ENCODE measurements around the gene TMEM108.

GRCh38 chr3:133408366-133408765 lies 370.2 kb downstream of the TMEM108 start:
- TF ChIP-seq CTCF (IDR thresholded peaks at IDR 0.05), result no peak
- no peak for TF ChIP-seq POLR2A (IDR thresholded peaks at IDR 0.05)
- TF ChIP-seq EP300 (IDR thresholded peaks at IDR 0.05), result no peak
